B cell (primary cell): ENCODE results near the gene CDKAL1. TPM values are rescaled to one million over a fixed set of nuclear protein-coding genes. Genes with fewer than 3 reads are reported as not detected.

Experiments
- ATAC-seq: fragments of 200-7000 bp; cut with Tn5 transposase; one replicate; pipeline ENCODE4 v1.10.0; 2021; ENCODE audit warnings: low read depth, mild to moderate bottlenecking, moderate number of reproducible peaks, moderate library complexity
- CTCF ChIA-PET: fragments of 350-600 bp; sonication (Branson Sonifier 250); formaldehyde crosslinking; loops from one replicate; lab custom pipeline; 2021; ENCODE audit warnings: antibody characterized with exemption, inconsistent platforms; lab: Charles Lee
- POLR2A ChIA-PET: fragments of 350-600 bp; sonication (Branson Sonifier 250); formaldehyde crosslinking; loops from one replicate; lab custom pipeline; 2021; ENCODE audit warnings: antibody characterized with exemption; lab: Charles Lee
- DNase-seq: peaks from one replicate; pipeline ENCODE4 v3.0.0; 2013
- H2AFZ ChIP-seq: 2 replicates; pipeline ENCODE4 v1.6.1; 2012; ENCODE audit warnings: mild to moderate bottlenecking, low read depth, low read length; ENCODE audit not compliant: insufficient read depth, poor library complexity, severe bottlenecking
- H3K27ac ChIP-seq, 2 donors: 1 replicate in 1 of 2; 2 replicates in 1 of 2; pipeline ENCODE4 v1.5.1; 2012 to 2013; ENCODE audit warnings: low read length in 2 of 2, mild to moderate bottlenecking in 2 of 2, moderate library complexity in 1 of 2
- H3K27me3 ChIP-seq, 4 experiments: fragments of 200-600 bp in 1 of 4; sonication (generic) in 1 of 4; replicated peaks in 1 of 4; 1 replicate in 2 of 4; 2 replicates in 2 of 4; pipeline versions ENCODE4 v1.6.1 to v1.7.0; 2013 to 2016; ENCODE audit warnings: low read length in 3 of 4, mild to moderate bottlenecking in 2 of 4, mixed read lengths in 1 of 4, moderate library complexity in 1 of 4; ENCODE audit not compliant: insufficient read depth in 4 of 4, control insufficient read depth in 3 of 4; ENCODE audit errors: control extremely low read depth in 1 of 4
- H3K36me3 ChIP-seq, 2 experiments: replicated peaks in 1 of 2; 1 replicate in 1 of 2; 2 replicates in 1 of 2; pipeline versions ENCODE4 v1.6.1 to v1.7.1; 2013; ENCODE audit warnings: low read length in 1 of 2; ENCODE audit not compliant: insufficient read depth in 2 of 2, control insufficient read depth in 1 of 2; ENCODE audit errors: control extremely low read depth in 1 of 2, extremely low read depth in 1 of 2
- H3K4me1 ChIP-seq, 2 donors: fragments of 200-600 bp in 1 of 2; sonication (generic) in 1 of 2; 1 replicate in 1 of 2; 2 replicates in 1 of 2; pipeline versions ENCODE4 v1.5.1 to v1.6.1; 2013 to 2017; ENCODE audit warnings: low read length in 2 of 2; ENCODE audit not compliant: control insufficient read depth in 2 of 2, insufficient read depth in 2 of 2
- H3K4me2 ChIP-seq: replicated peaks from 2 replicates; pipeline ENCODE3; 2012; ENCODE audit warnings: mild to moderate bottlenecking, low read depth, low read length; ENCODE audit not compliant: poor library complexity, severe bottlenecking
- H3K4me3 ChIP-seq, 5 experiments: fragments of 200-600 bp in 1 of 5; sonication (generic) in 1 of 5; 1 replicate in 3 of 5; 2 replicates in 2 of 5; pipeline versions ENCODE4 v1.5.1 to v1.7.0; 2011 to 2016; ENCODE audit warnings: low read length in 4 of 5, mild to moderate bottlenecking in 4 of 5, low read depth in 2 of 5, control low read depth in 1 of 5, moderate library complexity in 1 of 5; ENCODE audit not compliant: insufficient read depth in 1 of 5; ENCODE audit errors: control extremely low read depth in 1 of 5, extremely low read depth in 1 of 5
- H3K79me2 ChIP-seq: fragments of 200-600 bp; sonication (generic); one replicate; pipeline ENCODE4 v1.6.0; 2016; ENCODE audit warnings: low read length; ENCODE audit not compliant: control insufficient read depth, insufficient read depth
- H3K9ac ChIP-seq: fragments of 200-600 bp; sonication (generic); 2 replicates; pipeline ENCODE4 v1.6.1; 2017; ENCODE audit warnings: mild to moderate bottlenecking, low read length, moderate library complexity
- H3K9me3 ChIP-seq, 3 donors: one replicate each; pipeline versions ENCODE4 v1.6.1 to v1.7.1; 2013; ENCODE audit warnings: low read length in 2 of 3; ENCODE audit not compliant: control insufficient read depth in 2 of 3, insufficient read depth in 1 of 3; ENCODE audit errors: control extremely low read depth in 1 of 3
- H4K20me1 ChIP-seq: 2 replicates; pipeline ENCODE4 v1.6.0; 2012; ENCODE audit warnings: mild to moderate bottlenecking, low read length; ENCODE audit not compliant: insufficient read depth, control insufficient read depth, poor library complexity, severe bottlenecking
- H3K27ac Mint-ChIP-seq: one replicate; pipeline ENCODE4 v1.8.0; 2021; ENCODE audit warnings: mixed read lengths
- H3K27me3 Mint-ChIP-seq: one replicate; pipeline ENCODE4 v1.8.0; 2021; ENCODE audit warnings: mixed read lengths
- H3K4me1 Mint-ChIP-seq: one replicate; pipeline ENCODE4 v1.8.0; 2021; ENCODE audit warnings: mixed read lengths
- H3K4me3 Mint-ChIP-seq: one replicate; pipeline ENCODE4 v1.8.0; 2021; ENCODE audit warnings: mixed read lengths
- H3K9me3 Mint-ChIP-seq: one replicate; pipeline ENCODE4 v1.8.0; 2022; ENCODE audit warnings: mixed read lengths; ENCODE audit not compliant: insufficient read depth
- CTCF ChIP-seq: fragments of 200-600 bp; IDR thresholded peaks from one replicate; pipeline ENCODE4 v1.8.0; 2022; ENCODE audit warnings: antibody characterized with exemption, mild to moderate bottlenecking
- EZH2 ChIP-seq: IDR thresholded peaks from 2 replicates; pipeline ENCODE4 v1.6.1; 2012; ENCODE audit warnings: borderline replicate concordance, low read depth, mild to moderate bottlenecking, moderate library complexity, low read length; ENCODE audit not compliant: insufficient read depth, poor library complexity, severe bottlenecking
- WGBS: methylation state at CpG from one replicate; pipeline ENCODE4 v1.1.5; 2013; ENCODE audit warnings: missing lambda C conversion rate; ENCODE audit not compliant: insufficient coverage; 5-methylcytosine and 5-hydroxymethylcytosine counted together
- intact Hi-C: fragments of 100-400 bp; cut with micrococcal nuclease; formaldehyde crosslinking; loops from one replicate; pipeline ENCODE4 v1.10.0; 2022
- polyA plus RNA-seq: library from polyadenylated mRNA; depleted of rRNA; stranded (reverse); fragments of >200 nt; gene quantifications from 2 replicates; pipeline ENCODE4 v1.2.3, GENCODE V29; 2012
- total RNA-seq, 2 donors: library from RNA; stranded (reverse); fragments of 120-200 nt in 1 of 2; gene quantifications; 1 replicate in 1 of 2; 2 replicates in 1 of 2; pipeline versions ENCODE4 v1.2.3 to v1.2.4, GENCODE V29; 2013 to 2022

Gene CDKAL1
- total and polyA plus RNA-seq, 2 donors (not counting 1 experiment from before 2014, with no cell fraction given): 6.1 to 33.3 TPM

DNA sequence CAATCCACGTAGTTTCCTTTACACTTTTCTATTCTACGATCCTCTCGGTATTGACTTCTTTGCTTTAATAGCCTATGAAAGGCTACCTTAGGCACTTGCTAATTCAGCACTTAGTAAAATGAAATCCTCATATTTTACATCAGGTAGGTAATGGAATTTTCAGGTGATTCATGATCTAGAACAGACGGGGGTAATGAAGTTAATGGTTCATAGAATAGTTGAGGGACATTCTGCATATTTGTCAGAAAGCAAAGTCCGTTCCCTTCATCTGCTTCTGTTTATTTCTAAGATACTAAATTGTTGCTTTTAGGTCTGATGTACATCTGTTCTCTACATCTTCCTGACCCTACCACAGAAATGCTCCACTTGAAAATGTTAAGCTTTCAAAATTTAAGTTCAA lies 431.7 kb downstream of the CDKAL1 start:
- intact Hi-C loops: no loop called here

GRCh38 chr6:20969551-20969950 lies 435.3 kb downstream of the CDKAL1 start:
- peaks cover 2% of the 10 kb centered on the region in 2 experiments for H3K36me3 ChIP-seq
- Mint-ChIP-seq H3K27ac (no peak overlapping the region), H3K27me3 (no peaks in the 10 kb centered on the region), H3K9me3 (peaks cover 18% of the 10 kb centered on the region), H3K4me3 (no peak overlapping the region), H3K4me1 (no peaks in the 10 kb centered on the region)
- H3K27me3 ChIP-seq: no peaks in the 10 kb centered on the region
- TF ChIP-seq CTCF (no peak), EZH2 (no peak)
- no peak overlapping the region for H3K9ac ChIP-seq
- CTCF ChIA-PET: interaction anchor here (1.1 kb wide), 1 partner anchor 14 kb away, joined by 3 read pairs; no protein-coding TSS in a partner anchor
- no peak overlapping the region for H3K4me3 ChIP-seq
- no peak for DNase-seq
- ATAC-seq: no peak
- no peaks in the 10 kb centered on the region for H3K4me1 ChIP-seq
- no peaks in the 10 kb centered on the region for H3K79me2 ChIP-seq
- no peak overlapping the region for H3K4me2 ChIP-seq
- no peak overlapping the region for H2AFZ ChIP-seq
- peaks cover 6 to 16% (median 6%) of the 10 kb centered on the region in 3 donors for H3K9me3 ChIP-seq
- intact Hi-C loops: no loop called here
- WGBS: no CpG with 5 or more reads among the region's 1 CpG
- no peak overlapping the region for H3K27ac ChIP-seq
- no peaks in the 10 kb centered on the region for H4K20me1 ChIP-seq
- POLR2A ChIA-PET: no interaction called here

More for the DNA sequence above, 431.7 kb downstream of the CDKAL1 start:
- H3K27ac Mint-ChIP-seq: no peak overlapping the region
- Histone ChIP-seq H3K27me3 (no peaks in the 10 kb centered on the region), H3K4me1 (no peaks in the 10 kb centered on the region), H4K20me1 (no peaks in the 10 kb centered on the region), H3K9ac (no peak overlapping the region), H3K4me2 (no peak overlapping the region), H3K9me3 (peaks cover 6 to 16% (median 6%) of the 10 kb centered on the region in 3 donors), H3K4me3 (no peak overlapping the region), H3K79me2 (no peaks in the 10 kb centered on the region), H3K27ac (no peak overlapping the region), H2AFZ (no peak overlapping the region), H3K36me3 (peaks cover 2 to 4% of the 10 kb centered on the region in 2 experiments)
- ChIA-PET POLR2A (no interaction called here), CTCF (no interaction called here)
- 100% methylated on average over 1 of the region's 5 CpGs for WGBS
- no peaks in the 10 kb centered on the region for H3K4me1 Mint-ChIP-seq
- no peak overlapping the region for H3K4me3 Mint-ChIP-seq
- H3K27me3 Mint-ChIP-seq: no peaks in the 10 kb centered on the region
- DNase-seq (no peak), ATAC-seq (no peak)
- TF ChIP-seq EZH2: no peak
- no peak for TF ChIP-seq CTCF
- peaks cover 18% of the 10 kb centered on the region for H3K9me3 Mint-ChIP-seq
